GM23338 (cell line): ENCODE measurements around the gene FAM241B.

Source experiments
- CREB1 ChIP-seq: fragments of 250-450 bp; sonication (Bioruptor Pico); IDR thresholded peaks from 2 replicates; pipeline ENCODE4 v1.5.0; 2020; ENCODE audit warnings: low read depth, mild to moderate bottlenecking, moderate library complexity
- CTCF ChIP-seq, 2 experiments: fragments of 200-600 bp in 1 of 2; sonication (generic) in 1 of 2; conservative IDR thresholded peaks; 2 replicates each; pipeline versions ENCODE4 v1.5.1 to v1.6.1; 2016 to 2017; ENCODE audit warnings: antibody characterized with exemption in 2 of 2, low read depth in 2 of 2, mild to moderate bottlenecking in 2 of 2, moderate library complexity in 1 of 2
- EZH2 ChIP-seq: fragments of 200-600 bp; sonication (generic); IDR thresholded peaks from one replicate; pipeline ENCODE4 v1.8.0; 2017; ENCODE audit warnings: antibody characterized with exemption, mild to moderate bottlenecking, low read depth; ENCODE audit not compliant: unreplicated experiment
- EZH2phosphoT487 ChIP-seq: fragments of 200-600 bp; sonication (generic); IDR thresholded peaks from one replicate; pipeline ENCODE4 v1.8.1; 2018; ENCODE audit warnings: antibody characterized with exemption; ENCODE audit not compliant: unreplicated experiment
- POLR2AphosphoS5 ChIP-seq: IDR thresholded peaks from 2 replicates; pipeline ENCODE4 v1.6.1; 2016; ENCODE audit warnings: antibody characterized with exemption, low read depth

DNA sequence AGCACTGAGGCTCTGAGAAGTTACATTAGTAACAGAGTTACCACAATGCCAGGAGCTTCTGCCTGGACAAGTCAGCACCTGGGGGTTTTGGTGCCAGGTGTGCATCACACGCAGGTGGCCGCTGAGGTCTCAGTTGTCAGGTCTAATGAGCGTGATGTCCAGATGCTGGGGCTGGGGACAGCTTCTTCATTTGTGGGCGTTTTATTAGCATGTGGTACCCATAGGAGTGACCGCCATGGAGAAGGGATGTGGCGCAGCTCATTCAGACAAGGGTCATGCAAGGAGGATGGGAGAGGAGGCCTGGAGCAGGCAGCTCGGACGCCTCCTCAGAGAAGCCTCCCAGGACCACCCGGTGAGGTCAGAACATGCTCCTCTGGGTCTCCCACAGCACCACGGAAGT, 27.8 kb downstream of the FAM241B start:
- TF ChIP-seq EZH2 (no peak), CTCF (conservative IDR thresholded peaks at IDR 0.05; ENCODE audit: low read depth in 2 of 2) (no peak), EZH2phosphoT487 (no peak), CREB1 (CRISPR knock-in tag) (no peak), POLR2AphosphoS5 (no peak)
